GM19025 (cell line): Measurements from ENCODE around the gene SRSF11.

Experiments used
- ATAC-seq: cut with Tn5 transposase; IDR thresholded peaks from one replicate; pipeline ENCODE4 v1.9.1; 2021; ENCODE audit warnings: mild to moderate bottlenecking, low read depth, moderate library complexity; ENCODE audit not compliant: unreplicated experiment

Gene SRSF11

DNA sequence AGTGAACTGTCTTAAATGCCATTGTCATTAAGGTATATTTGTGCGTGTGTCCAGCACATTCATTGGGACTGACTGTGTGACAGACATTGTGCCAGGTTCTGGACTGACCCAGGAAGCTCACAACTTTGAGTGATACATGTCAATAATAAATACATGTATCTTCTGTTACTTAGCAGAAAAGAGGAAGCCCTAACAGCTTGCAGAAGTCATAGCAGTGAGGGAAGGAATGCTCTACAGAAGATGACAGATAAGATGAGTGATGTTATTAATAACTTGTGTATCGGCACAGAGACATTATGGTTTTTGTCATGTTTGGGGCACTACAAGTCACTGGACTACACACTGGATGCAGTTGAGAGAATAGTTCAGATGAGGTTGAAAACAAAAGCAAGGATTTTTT is 1.2 kb upstream of the SRSF11 start:
- ATAC-seq: no peak

DNA sequence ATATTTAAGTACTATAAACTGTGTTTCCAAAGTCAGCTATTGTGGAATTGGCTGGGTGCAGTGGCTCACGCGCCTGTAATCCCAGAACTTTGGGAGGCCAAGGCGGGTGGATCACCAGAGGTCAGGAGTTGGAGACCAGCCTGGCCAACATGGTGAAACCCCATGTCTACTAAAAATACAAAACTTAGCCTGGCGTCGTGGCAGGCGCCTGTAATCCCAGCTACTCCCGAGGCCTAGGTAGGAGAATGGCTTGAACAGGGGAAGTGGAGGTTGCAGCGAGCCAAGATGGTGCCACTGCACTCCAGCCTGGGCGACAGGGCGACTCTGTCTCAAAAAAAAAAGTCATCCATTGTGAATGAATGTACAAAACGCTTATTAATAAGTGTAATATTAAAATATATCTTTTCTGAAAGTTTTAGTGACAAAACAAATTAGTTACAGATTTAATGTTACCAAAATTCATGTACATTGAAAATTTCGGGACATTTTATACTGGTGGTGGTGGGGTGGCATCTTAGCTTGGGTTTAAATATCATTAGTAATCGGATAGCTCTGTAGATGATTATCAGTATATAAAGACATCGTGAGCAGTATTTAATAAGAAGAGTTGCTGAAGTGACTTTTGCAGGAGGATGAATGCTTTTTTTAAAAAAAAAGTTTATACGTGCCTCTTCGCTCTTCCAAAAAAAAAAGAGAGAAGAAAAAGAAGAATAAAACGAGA is 503 bp upstream of the SRSF11 start:
- peak; percentile 5 for ATAC-seq

DNA sequence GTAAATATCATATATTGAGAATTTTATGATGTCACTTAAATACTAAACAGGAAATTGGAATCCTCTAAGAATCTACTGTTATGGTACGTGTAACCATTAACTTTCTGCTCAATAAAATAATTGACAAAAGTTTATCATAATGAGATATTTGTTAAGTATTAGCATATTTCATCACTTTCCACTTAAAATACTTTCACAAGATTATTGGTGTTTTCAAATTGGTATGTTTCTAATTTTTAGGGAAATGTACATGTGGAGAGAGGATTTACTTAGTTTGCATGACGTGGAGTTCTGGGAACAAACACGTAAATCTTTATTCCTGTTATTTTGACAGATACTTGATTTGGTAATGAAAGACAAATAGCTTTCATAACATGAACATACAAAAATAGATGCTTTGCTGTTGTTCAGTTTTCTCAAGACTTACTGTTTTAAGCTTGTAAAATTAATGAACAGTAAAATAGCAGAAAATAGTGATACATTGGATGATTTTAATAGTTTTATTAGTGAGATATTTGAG is 1.6 kb downstream of the SRSF11 start:
- ATAC-seq: no peak

DNA sequence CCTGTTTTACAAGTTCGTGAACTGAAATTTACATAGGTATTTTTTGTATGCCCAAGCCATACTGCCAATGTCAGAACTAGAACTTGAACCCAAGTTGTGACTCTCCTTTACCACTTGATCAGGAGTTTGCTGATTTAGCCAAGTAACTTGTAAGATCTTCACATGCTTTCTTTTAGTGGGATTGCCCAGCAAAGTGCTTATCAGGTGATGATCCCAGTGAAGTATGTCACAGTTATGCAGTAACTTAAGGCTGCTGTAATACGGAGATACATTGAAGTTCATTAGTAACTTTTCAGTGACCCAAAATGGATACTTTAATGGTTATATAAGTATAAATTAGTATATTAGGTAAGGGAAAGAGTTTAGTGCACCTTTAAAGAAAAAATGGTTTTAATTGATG is 3.8 kb downstream of the SRSF11 start:
- ATAC-seq: no peak

DNA sequence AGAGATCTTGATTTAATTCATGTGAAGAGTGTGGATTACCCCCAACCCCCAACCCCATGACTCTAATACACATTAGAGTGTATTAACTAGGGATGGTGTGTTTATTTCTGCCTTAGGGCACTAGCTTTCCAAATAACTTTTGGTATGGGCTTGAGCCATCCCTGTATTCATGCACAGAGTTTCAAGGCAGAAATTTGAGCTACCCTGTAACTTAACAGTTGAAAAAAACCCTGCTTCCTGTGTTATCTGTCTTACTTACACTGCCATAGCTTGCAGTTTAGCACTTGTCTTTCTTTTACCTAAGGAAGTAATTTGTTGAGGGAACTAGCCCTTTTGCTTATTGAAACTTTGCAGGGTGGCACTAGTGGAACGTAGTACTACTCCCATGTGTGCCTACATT is 6.3 kb downstream of the SRSF11 start:
- ATAC-seq: no peak

DNA sequence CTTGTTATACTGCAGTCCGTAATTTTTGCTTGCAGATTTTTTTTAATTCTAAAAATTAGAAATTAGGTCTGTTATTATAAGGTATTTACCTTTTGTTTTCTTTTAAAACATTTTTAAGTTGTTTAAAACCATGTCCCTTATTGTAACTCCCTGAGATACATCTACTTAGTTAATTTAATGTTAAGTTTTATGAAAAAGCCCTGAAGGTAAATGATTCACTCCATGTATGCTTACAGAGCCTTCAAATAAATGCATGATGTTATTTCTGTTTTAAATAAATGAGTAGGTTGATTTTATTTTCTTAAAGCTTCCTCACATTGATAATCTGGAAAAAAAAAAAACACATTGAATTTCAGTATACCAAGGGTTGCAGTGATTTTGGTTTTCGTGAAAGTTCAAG is 7.5 kb downstream of the SRSF11 start:
- ATAC-seq: no peak

DNA sequence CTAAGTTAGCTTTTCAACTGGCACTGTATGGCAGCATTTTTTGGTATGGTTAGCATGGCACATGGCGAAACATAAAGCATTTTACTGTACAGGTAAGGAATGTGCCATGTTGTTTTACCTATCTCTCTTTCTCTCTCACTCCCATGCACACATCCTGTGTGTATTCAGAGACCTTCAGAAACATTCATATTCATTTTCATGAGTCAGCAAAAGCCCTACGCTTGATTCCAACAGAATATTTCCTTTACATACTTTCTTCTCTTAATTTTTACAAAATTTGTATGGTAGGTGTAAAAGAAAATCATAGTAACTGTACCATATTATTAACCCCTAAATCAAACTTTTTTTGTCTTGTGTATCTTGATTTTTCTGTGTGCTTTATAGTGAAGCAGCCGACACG is 10.3 kb downstream of the SRSF11 start:
- no peak for ATAC-seq

DNA sequence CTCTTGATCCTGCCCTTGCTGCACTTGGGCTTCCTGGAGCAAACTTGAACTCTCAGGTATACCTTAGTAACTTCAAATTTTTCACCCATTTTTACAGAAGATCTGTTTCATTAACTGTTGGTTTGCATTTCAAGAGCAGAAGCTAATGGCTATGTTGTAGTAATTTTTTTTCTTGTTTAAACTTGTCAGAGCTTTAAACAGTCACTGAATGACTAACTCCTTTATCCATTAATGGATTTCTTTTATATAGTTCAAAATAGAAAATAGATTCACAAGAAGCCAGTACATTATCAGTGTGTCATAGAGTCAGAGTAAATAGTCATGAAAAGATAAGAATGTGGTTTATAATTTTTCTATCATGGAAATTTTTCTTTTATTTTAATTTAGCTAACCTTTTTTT is 13.6 kb downstream of the SRSF11 start:
- no peak for ATAC-seq

DNA sequence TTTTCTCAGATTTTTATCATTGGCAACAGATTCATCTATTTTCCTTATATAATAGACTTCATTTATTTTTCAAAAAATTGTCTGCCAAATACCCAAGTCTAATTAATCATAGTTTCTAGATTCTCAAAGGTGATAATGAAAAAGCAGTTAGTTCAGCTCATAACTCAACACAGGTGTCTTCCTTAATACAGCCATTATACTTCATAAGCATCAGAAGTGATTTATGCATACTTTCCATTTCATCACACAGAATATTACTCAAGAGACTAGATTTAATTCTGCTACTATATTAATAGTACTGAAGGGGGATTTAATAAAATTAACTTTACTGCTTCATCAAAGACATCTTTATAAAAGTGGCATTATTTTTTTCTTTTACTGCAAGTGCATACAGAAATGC is 18.8 kb downstream of the SRSF11 start:
- no peak for ATAC-seq

DNA sequence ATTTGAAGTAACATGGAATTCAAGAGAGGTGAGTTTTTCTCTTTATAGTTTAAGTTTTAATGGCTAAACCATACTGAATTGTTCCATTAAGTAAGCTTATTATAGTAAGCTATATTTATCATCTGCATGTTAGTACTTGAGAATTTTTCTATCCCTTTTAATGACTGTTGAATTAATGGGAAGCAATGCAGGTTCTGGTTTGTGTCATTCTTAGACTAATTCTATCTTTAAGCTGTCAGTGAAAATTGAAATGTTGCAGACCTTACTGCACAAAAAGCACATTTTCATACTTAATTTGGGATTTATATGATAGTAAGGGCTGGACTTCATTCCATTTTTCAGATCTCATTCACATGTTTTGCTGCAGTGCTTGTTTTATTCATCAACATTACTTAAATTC is 25.9 kb downstream of the SRSF11 start:
- no peak for ATAC-seq

DNA sequence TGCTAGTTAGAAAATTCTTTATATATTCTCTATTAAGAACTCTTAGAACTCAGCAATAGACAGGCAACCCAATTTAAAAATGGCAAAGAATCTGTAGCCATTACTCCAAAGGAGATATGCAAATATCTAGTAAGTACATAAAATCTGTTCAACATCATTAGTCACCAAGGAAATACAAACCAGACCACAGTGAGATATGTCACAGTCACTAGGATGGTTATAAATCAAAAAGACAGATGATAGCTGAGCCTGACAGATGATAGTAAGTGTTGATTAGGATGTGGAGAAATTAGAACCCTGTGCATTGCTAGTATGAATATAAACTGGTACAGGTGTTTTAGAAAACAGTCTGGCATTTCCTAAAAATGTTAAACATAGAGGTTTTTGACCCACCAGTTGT is 26.6 kb downstream of the SRSF11 start:
- ATAC-seq: no peak

DNA sequence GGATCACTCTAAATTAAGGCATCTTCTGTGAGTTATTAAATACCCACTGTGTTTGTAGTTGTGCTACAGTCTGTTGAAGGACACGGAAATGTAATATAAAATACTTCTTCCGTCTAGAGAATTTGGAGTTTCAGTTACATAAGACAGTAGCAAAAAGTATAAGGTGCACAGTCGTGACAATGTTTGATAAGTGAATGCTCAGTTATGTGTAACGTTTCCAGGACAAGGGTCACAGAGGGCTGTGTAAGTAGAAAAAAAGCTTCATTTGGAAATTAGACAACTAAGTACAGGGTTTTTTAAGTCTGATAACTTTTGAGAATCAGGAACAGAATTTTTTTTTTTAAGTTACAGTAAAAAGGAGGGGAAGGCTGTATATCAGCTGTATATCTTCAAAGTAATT is 27.5 kb downstream of the SRSF11 start:
- ATAC-seq: no peak

DNA sequence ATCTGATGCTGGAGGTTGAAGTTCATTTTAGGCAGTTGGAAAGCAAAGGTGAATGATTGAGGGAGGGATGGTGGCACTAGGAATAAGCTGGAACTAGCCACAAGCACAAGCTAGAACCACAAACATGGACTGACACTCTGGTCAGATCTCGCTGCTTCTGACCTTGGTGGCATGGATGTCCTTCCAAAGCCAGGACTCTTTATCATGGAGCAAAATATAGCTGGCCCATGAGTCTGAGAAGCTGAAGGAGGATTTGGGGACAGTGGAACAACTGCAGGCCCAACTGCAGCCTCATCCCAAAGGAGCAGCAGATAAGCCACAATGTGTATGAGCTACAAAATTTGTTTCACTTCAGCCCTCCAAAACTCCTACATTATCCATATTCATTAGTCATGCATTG is 35.5 kb downstream of the SRSF11 start:
- ATAC-seq: no peak

DNA sequence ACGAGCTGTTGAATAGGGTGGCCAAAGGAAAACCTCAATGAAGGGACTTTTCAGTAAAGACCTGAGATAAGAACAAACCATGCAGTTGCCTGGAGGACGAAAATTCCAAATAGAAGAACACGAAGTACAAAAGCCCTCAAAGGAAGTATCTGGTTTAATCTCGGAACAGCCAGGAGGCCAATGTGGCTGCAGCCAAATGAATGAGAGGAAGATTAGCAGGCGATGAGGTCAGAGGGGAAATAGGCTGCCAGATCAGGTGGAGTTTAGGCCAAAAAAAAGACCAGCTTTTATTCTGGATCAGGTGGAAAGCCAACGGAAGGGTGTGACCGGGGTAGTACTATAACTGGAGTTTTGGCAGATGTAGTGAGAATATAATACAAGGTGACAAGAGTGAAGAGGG is 43.7 kb downstream of the SRSF11 start:
- ATAC-seq: no peak

DNA sequence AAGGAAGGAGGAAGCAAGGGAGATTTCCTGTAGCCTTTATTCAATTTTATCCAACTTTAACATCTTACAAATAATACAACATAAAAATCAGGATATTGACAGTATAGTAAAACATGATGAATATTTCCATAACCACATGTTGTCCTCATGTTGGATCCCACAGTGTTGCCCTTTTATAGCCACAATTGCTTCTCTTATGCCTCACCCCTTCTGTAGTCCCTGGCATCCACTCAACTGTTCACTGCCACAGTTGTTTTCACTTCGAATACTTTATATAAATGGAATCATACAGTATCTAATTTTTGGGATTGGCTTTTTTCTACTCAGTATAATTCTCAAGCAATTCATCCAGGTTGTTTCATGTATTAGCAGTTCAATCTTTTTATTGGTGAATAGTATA is 44.8 kb downstream of the SRSF11 start:
- no peak for ATAC-seq

DNA sequence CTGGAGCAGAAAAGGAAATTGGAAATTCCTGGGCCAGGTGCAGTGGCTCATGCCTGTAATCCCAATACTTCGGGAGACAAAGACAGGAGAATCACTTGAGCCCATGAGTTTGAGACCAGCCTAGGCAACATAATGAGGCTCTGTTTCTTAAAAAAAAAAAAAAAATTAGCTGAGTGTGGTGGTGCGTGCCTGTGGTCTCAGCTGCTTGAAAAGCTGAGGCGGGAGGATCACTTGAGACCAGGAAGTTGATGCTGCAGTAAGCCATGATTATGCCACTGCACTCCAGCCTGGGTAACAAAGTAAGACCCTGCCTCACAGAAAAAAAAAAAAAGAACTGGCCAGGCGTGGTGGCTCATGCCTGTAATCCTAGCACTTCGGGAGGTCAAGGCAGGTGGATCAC is 56.7 kb downstream of the SRSF11 start:
- no peak for ATAC-seq

DNA sequence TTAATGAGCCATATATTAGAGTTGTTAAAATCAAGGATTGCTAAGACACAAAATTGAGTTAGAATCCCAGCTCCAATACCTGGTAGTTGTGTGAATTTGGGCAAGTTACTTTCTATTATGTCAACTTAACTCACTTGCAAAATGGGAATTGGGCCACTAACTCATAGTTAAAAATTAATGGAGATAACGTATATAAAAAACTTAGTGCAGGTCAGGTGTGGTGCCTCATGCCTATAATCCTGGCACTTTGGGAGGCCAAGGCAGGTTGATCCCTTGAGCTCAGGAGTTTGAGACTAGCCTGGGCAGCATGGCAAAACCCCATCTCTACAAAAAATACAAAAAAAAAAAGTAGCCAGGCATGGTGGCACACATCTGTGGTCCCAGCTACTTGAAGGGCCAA is 57.5 kb downstream of the SRSF11 start:
- ATAC-seq: no peak

DNA sequence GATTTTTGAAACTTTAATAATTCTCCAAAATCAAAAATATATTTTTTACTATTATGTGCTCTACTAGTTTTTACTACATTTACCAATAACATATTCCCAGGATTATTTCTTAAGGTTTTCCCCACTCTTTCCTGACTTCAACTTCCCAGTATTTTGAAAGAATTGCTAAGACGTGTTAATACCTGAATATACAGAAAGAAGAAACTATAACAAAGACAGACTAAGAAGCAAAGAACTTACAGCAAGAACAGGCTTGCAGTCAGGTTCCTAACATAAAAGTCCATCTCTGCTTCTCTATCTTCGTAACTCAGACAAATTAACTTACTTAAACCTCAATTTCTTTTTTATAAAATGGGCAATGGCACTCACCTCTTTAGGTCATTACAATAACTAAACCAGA is 63.2 kb downstream of the SRSF11 start:
- no peak for ATAC-seq

DNA sequence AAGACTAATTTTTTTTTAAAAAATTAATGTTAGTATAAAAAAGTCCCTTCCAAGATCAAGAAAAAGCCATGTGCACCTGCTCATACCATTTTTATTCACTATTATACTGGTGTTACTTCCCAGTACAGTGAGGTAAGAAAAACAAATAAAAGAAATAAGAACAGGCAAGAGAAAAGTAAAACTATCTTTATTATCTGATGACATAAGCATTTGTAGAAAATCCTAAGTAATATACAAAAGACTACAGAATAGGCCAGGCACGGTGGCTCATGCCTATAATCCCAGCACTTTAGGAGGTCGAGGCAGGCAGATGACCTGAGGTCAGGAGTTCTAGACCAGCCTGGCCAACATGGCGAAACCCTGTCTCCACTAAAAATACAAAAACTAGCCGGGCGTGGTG is 65.3 kb downstream of the SRSF11 start:
- ATAC-seq: no peak

DNA sequence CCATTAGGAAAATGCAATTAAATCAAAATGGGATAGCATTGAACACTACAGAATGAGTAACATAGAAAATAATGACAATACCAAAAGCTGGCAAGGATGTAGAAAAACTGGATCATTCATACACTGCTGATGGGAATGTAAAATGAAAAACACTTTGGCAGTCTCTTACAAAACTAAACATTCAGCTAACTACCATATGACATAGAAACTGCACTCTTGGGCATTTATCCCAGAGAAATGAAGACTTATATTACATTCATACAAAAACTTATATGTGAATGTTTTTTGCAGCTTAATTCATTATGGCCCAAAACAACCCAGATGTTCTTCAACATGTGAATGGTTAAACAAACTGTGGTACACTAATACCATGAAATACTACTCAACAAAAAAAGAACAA is 67.0 kb downstream of the SRSF11 start:
- no peak for ATAC-seq

DNA sequence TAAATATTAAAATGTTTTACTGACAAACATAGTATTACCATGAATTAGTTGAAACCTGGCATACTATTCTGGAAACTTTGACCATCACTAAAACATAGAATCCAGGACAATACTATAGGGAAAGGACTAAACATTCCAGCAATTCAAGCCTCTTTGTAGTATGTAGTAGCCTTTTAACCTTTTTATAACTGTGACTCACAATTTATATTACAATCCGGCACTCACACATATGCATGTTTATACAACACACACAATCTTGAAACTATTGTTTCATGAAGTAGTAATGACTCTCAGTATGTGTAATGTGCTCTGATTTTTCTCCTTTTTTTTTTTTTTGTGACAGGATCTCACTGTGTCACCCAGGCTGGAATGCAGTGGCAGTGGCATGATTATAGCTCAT is 69.0 kb downstream of the SRSF11 start:
- no peak for ATAC-seq

DNA sequence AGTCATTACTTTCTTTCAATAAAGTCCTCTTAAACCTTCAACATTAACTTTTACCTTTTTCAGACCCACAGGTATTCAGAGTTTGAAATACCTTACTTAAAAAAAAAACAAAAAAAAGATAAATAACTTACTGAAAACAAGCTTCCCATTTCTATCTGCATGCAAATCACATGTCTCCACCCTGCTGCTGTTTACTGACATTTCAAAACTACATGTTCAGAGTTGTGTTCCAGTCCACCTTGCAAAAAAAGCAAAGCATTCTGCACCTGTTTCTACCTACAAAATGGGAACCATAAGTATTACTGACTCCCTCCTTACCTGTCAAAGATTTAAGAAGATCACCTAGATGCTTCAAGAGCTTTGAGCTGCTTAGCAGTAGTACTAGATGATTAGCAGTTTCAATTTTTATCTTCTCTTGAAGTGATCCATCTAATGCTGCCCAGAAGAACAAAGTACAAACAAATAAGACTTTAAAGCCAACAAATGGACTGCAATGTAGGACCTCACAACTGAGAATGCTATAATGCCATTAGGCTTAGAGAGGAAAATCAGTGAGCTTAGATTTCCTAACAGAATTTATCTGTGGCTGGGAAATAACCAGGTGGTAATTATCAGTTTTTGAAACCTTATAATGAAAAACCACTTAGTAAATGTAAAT is 72.1 kb downstream of the SRSF11 start:
- no peak for ATAC-seq
